Spleen (tissue), 7 donors: ENCODE data around the gene FAM120A.

Experiments used
- CTCF ChIP-seq, 11 experiments: fragments of 200-600 bp in 7 of 11; fragments of 450-650 bp in 4 of 11; sonication (generic) in 4 of 11; IDR thresholded peaks in 8 of 11; conservative IDR thresholded peaks in 3 of 11; 1 replicate in 7 of 11; 2 replicates in 4 of 11; pipeline versions ENCODE4 v1.4.0 to v1.8.0; 2016 to 2021; ENCODE audit warnings: antibody characterized with exemption in 11 of 11, inconsistent platforms in 4 of 11, mild to moderate bottlenecking in 1 of 11
- POLR2A ChIP-seq, 3 donors: fragments of 450-650 bp; IDR thresholded peaks; one replicate each; pipeline ENCODE4 v1.5.1; 2017; ENCODE audit warnings: antibody characterized with exemption in 3 of 3, mild to moderate bottlenecking in 1 of 3
- donor health status: DM: no; HTN: no; CAD: no; lungs with moderate emphysema.
- donor health status: DM: no; HTN: no; CAD: no.
- donor health status: DM: no; HTN: no; CAD: no.

GRCh38 chr9:93467462-93467861 is 16.0 kb downstream of the FAM120A start:
- no peak for TF ChIP-seq CTCF (IDR thresholded peaks at IDR 0.05 in 8 of 11, conservative IDR thresholded peaks at IDR 0.05 in 3 of 11)
- no peak for TF ChIP-seq POLR2A (IDR thresholded peaks at IDR 0.05)
